HPDE6-E6E7 (cell line): ENCODE measurements around the gene PDCD4.
"Not testable (repeated sequence)": the region's sequence is repeated elsewhere in the genome, so short reads cannot be mapped to it uniquely, and the experiment has no call there.

Experiments used
- DNase-seq: peaks from one replicate; pipeline ENCODE4 v3.0.0; 2011; ENCODE audit warnings: missing footprints; ENCODE audit errors: extremely low spot score

PDCD4 gene

DNA sequence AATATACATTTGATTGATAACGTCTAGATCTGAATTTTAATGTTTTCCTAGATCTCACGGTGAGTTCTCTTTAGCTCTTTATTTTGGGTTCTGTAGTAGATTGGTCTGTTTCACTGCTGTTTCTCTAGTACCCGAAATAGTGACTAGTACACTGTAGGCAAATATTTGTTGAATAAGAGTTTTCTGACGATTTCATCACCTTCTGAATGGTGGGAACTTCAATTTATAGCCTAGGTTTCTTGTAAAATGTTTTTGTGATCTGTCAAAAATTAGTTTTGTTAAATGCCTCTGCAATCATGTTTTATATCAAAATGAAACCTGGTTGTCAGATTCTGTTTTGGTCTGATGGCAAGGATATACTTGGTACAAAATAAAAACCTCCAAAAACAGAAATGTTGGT lies 10.2 kb downstream of the PDCD4 start:
- DNase-seq = no peak

DNA sequence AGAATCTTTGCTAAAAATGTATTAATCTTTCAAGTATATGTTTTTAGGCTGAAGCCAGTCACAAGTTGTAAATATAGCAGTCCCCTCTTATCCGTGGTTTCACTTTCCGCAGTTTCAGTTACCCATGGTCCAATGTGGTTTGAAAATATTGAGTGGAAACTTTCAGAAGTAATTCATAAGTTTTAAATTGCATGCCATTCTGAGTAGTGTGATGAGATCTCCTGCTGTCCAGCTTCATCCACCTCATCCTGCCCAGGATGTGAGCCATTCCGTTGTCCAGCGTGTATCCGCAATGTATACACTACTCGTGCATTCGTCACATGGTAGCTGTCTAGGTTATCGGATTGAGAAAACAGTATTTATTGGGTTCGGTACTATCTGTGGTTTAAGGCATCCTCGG lies 12.2 kb downstream of the PDCD4 start:
- no peak for DNase-seq

DNA sequence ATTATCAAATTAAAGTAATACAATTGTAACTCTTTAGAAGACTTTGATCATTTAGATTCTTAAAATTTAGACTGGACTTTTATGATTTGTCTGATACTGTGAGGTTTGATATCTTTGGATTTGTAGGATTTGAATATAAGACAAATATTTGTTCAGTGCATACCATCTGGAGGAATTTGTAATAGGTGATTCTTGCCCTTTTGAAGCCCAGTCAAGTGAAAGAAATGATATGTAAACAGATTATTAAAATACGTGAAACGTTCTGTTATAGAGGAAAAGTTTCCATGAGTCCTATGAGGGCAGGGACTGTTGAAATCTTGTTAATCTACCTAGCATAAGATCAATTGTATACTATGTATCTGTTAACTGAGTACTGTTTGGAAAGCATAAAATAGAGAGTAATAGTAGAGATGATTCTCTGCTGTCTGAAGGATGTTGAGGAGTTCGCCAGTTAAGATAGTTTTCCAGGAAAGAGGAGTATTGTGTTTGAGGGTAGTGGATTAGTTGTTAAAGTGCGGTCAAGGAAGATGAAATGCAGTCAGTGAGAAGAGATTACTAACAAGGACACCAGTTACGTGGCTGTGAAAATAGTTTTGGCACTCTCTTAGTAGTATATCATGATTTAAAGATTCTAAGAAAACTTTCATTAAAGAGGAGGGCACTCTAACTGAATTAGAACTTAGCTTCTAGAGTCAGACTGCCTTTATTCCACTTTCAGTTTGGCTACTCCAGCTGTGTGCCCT lies 14.4 kb downstream of the PDCD4 start:
- DNase-seq = no peak

DNA sequence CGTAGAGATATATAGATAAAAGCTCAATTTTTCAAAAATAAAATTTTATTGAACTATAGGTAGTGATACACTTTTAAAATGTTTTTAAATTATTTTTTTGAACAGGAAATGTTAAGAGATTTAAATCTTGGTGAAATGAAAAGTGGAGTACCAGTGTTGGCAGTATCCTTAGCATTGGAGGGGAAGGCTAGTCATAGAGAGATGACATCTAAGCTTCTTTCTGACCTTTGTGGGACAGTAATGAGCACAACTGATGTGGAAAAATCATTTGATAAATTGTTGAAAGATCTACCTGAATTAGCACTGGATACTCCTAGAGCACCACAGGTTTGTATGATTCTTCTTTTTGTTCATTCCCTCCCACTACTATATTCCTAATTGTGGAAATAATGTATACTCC lies 15.8 kb downstream of the PDCD4 start:
- DNase-seq = no peak

DNA sequence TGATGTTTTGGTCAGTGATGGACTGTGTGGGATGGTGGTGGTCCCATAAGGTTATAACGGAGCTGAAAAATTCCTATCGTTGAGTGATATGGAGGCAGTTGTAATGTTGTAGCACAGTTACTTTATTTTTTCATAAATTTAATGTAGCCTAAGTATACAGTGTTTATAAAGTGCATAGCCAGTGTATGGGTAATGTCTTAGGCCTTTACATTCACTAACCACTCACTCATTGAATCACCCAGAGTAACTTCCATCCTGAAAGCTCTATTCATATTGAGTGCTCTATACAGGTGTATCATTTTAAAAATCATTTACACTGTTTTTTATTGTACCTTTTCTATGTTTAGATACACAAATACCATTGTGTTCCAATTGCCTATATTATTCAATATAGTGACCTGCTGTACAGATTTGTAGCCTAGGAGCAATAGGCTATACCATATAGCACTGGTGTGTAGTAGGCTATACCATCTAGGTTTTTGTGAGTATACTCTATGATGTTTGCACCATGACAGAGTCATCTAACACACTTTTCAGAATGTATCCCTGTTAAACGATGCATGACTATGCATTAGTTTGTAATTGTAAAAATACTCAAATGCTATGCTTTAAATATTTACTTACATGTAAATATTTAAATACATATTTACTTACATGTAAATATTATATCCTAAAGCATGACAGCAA lies 21.0 kb downstream of the PDCD4 start:
- DNase-seq = no peak

DNA sequence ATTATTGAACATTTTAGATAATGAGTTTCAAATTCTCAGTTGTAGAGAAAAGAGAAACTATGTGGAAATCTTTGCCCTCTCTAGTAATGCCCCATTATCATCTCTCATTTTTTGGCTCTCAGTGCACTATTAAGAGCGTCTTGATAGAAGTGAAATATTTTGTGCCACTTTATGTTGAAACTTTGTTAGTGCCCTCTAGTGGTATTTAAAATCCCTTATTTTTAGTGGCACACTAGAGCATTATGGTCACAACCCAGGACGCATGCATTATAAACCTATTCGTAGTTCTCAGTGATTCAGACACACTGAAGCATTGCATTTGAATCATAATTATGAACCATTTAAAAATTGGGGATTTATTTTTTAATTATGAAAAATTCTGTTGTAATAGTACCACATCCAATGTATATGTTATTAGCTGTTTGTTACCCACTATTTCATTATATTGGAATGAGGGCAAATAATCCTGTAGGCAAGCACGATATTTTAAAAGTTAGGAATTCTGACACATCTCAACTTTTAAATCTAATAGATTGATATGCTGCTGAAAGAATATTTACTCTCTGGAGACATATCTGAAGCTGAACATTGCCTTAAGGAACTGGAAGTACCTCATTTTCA lies 21.9 kb downstream of the PDCD4 start:
- no peak for DNase-seq

DNA sequence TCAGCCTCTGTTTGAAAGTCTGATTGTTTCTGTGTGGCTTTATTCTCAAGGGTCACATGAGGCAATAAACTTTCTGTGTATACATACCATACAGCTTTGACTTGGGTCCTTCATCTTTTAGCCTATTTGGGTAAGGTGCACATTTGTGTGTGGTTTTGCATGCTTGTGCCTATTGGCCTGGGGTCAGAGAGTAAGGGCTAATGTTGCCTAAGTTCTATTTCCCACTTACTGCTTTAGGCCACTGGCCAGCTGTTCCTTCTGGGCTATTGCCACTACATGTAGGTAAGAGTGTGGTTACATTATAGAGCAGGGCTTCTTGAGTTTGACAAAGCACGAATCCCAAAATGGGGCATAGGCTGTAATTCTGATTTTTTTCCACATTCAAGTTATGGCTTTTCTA lies 25.5 kb downstream of the PDCD4 start:
- DNase-seq = no peak

DNA sequence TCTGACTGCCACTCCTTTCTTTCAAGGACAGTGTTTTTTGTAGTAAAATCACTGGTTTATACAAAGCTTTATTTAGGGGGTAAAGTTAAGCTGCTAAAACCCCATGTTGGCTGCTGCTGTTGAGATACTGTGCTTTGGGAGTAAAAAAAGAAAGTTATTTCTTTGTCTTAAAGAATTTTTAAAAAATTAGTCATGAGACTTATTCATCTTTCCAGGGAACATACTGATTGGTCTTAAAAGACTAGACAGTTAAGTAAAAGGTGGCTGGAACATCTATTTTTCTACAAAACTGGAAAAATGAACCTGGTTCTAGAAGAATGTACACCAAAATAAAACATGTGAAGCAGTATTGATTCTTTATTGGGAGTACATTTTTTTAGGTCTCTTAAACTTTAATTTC lies 26.7 kb downstream of the PDCD4 start:
- no peak for DNase-seq

DNA sequence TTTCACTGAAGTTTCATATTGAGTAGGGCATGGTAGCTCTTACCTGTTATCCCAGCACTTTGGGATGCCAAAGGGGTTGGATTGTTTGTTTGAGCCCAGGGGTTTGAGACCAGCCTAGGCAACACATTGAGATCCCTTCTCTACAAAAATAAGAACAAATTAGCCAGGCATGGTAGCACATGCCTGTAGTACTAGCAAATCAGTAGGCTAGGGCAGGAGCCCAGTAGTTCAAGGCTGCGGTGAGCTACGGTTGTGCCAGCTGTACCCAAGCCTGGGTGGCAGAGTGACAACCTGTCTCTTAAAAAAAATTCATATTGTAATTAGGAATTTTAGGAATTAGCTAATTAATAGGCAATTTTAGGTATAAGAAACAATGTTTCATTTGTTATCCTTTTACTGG lies 29.3 kb downstream of the PDCD4 start:
- no peak for DNase-seq

DNA sequence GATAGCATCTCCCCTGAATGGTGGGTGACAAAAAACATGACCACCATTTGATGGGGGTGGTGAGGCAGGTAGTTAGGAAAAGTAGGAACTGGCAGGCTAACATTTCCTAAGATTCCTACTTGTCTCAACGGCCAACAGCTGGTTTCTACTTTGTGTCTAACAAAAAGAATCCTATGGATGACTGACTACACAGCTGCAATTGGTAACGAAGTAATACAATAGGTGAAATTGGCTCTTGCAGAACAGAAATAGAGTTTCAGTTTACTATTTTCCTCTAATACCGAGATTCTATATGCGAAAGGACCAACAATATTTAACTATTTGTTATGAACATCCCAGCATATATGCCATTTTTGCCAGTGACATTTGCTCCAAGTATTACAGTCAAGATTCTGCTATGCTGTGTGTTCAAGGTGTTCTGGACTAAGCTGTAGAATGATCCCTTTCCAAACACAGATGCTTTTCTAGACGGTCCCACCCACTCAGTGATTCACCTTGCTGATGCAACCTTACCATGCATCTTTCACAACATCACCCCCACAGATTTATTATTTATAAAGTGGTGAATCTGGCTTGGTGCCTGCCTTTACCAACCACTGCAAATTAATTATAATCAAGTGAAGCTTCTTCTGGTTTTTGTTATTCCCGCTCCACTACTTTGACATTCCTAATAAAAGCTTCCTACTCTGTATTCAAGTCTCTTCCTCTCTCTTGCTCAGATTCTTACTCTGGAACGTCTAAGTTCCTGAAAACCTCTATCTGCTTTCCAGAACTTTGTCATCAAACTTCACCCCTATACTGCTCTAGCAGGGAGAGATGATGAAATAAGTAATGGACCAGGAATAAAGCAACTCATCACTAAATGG lies 30.5 kb downstream of the PDCD4 start:
- DNase-seq = peak; percentile 64

DNA sequence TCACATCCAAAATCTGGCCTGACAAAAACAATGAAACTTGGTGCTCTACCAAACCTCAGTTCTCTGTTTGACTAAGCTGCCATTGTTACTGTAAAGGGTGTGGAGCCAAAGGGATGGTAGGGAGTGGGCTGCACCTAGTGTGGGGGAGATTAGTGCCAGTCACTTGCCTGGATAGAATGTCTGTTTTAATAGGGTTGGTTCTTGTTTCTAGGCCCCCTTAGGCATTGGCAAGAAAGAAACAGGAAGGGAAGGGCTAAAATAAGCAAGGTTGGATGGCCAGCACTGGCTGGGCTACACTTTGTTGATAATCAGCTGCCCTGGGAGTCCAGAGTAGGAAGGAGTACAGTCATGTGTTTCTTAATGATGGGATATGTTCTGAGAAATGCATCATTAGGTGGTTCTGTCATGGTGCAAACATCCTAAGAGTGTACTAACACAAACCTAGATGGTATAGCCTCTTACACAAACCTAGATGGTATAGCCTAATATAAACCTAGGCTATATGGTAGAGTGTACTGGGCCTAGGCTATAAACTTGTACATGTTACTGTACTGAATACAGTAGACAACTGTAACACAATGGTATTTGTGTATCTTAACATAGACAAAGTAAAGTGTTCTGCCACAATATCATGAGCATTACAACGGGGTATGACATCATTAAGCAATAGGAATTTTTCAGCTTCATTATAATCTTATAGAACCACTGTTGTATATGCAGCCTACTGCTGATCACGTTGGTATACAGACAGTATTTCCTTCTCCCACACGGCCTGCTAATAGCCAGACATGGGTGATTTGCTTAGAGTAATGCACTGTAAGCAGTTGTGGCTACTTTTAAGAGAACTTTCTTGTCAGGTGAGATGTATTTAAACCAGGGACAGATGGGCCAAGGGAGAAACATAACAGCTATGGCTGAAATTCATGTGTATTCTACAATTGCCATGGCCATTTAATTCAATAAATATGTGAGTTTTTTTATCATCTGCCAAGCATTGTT lies 31.9 kb downstream of the PDCD4 start:
- no peak for DNase-seq

DNA sequence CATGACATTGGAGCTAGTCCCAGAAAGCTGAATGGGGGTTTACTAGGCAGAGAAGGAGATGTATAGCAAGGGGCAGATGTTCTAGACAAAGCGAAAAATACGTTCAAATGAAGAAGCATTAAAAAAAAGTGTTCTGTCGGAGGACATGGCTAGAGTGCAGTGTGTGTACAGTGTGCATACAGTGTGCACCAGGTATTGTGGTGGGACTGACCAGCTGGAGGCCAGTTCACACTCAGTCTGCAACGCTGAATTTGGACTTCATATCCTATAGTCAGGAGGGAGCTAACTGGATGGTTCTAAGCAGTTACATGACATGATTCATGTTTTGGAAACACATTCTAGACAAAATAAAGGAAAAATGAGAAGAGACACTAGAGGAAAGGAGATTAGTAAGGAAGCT lies 38.4 kb downstream of the PDCD4 start:
- DNase-seq = no peak

DNA sequence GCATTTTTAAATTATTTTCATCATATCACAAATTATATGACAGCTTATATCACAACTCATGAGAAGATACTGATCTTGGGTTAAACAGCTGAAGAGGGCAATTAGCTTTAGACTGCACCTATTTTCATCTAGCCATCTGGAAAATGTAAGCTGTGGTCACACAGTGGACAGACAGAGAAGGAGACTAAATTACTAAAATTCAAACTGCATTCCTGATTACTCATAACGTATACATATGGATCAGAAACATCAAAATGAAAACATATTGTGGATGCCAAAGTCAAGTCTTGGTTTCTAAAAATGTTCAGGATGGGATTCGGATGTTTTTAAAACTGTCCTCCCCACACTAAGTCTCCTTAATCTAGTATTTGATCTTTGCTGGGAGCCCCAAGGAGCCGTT lies 40.6 kb downstream of the PDCD4 start:
- DNase-seq = no peak

DNA sequence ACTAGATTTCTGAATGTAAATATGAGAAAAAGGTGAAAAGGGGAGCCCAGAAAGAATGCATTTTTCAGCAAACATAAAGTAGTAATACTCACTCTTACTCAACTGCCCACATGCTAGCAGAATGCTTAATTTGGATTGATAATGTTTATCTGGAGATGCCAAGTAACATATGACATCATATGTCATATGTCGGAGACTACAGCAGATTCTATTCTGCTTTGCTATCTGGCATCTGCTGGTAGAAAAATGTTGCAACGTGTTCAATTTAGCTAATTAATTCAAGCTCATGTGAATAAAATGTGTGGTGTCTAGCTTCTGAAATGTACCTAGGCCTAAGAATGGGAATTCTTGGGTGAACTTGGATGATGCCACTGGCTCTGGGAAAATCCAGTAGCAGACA lies 42.7 kb downstream of the PDCD4 start:
- no peak for DNase-seq

DNA sequence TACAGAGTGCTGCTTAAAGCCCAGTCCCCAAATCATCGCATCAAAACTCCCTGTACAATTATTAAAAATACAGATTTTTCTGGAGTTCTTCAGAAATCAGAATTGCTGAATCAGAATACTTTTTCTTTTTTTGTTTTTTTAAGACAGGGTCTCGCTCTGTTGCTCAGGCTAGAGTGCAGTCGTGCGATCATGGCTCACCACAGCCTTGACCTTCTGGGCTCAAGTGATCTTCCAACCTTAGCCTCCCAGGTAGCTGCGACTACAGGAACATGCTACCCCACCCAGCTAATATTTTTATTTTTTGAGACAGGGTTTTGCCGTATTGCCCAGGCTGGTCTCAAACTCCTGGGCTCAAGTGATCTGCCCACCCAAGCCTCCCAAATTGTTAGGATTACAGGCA lies 43.3 kb downstream of the PDCD4 start:
- no peak for DNase-seq

DNA sequence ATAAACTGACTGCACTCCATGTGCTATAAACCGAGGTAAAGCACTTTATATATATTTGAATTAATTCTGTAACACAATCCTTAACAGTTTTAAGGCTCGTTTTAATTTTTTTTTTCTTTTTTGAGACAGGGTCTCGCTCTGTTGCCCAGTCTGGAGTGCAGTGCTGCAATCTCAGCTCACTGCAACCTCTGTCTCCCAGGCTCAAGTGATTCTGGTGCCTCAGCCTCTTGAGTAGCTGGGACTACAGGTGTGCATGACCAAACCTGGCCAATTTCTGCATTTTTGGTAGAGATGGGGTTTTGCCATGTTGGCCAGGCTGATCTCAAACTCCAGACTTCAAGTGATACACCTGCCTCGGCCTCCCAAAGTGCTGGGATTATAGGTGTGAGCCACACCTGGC lies 43.9 kb downstream of the PDCD4 start:
- not testable (repeated sequence) for DNase-seq

DNA sequence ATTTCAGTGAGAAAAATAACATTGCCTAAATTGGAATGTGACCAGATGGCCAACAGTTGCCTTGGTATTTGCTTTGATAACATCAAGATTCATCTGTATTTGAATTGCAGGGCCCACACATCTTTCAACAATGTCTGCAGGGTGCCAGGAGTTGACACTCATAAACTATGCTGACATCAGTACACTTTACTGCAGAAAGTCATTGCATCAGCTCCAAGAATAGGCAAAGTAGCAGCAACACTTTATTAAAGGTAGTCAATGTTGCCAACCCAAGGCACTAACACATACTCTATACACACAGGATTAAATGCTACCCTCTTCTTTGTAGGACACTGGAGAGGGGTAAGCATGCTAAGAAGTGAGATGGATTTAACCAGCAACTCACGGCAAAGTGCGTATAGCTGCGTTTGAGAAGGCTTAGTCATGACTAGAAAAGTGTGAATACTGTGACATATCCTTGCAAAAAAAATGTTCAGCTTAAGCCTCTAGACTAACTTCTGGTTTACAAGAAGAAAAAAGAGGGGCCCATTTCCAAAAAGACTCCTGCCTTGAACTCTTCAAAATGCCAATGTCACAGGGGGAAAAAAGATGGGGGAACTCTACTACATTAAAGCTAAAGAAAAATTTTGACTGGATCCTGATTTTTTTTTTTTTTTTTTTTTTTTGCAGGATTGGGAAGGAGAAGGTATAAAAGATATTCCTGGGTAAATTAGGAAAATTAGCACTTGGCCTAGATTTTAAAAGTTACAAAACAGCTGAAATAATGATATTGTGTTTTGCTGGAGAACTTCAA lies 45.0 kb downstream of the PDCD4 start:
- no peak for DNase-seq

DNA sequence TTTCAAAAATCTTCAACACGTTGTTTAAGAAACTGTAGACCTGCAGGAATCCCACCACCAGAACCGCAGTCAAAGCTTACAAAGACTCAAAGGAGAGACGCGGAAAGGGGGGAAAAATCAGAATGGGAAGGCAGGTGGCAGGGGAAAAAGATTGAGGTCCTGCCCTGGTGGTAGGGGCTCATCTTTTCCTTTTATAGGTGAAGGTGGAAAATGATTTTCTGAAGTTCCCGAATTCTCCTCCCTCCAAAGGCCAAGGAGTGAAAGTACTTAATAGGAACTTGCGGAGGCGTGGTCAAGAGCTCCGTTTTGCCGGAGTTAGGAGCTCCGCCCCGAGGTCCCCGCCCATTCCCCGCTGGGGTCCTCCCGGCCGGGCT lies 46.5 kb downstream of the PDCD4 start:
- DNase-seq = peak; percentile 89

DNA sequence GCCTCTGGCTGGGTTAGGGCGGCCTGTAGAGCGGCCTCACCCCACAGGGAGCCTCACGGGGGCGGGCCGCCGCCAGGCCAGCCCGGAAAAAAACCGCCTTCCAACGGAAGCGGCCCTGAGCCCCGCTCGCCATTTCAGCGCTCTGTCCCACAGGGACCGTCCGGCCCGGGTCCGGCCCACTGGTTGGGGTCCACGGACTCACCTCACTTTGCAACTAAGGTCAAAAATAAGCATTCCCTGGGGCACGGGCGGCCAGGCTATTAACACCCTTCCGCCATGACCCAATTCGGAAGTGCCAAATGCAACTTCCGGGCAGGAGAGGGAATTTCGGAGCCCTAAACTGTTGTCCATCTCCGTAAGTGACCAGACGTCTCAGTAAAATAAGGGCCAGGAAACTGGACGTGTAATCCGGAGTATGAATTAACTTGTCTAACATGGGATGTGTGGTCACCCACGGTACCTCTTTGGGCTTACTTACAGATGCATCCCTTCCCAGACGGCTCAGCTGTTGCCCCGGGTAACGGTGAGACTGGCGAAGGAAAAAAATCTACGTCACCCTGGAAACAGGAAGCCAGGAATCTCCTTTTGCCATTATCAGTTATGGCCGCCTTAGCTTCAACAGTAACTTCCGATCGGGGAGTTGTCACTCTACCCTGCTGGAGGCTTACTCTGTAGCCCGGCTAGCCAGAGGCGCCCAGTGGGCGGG lies 47.1 kb downstream of the PDCD4 start, which contains the start of gene BBIP1:
Gene BBIP1 (minus strand): TSS at position 538 of the 706 bp plus-strand sequence. CDS start 1,023 bp downstream, outside the sequence.
- peak; percentile 89 for DNase-seq
